Testis (tissue), 3 donors: Measurements from ENCODE around the gene PTPRN2. TPM values are rescaled to one million over a fixed set of nuclear protein-coding genes. Genes with fewer than 3 reads are reported as not detected.

Experiments
- DNase-seq: peaks from one replicate; pipeline ENCODE4 v3.0.0-alpha.2; 2019
- H3K27ac ChIP-seq, 2 donors: fragments of 200-600 bp; sonication (generic); one replicate each; pipeline ENCODE4 v1.5.1; 2019
- H3K27me3 ChIP-seq: fragments of 200-600 bp; sonication (generic); one replicate; pipeline ENCODE4 v1.5.1; 2019
- H3K36me3 ChIP-seq: fragments of 200-600 bp; sonication (generic); one replicate; pipeline ENCODE4 v1.5.1; 2017; ENCODE audit warnings: low read depth; ENCODE audit errors: missing control alignments
- H3K4me1 ChIP-seq: fragments of 200-600 bp; sonication (generic); one replicate; pipeline ENCODE4 v1.5.1; 2019
- H3K4me3 ChIP-seq, 2 donors: fragments of 200-600 bp; sonication (generic); one replicate each; pipeline ENCODE4 v1.5.1; 2017 to 2019
- H3K9me3 ChIP-seq: fragments of 200-600 bp; sonication (generic); one replicate; pipeline ENCODE4 v1.5.1; 2017
- POLR2A ChIP-seq: fragments of 450-650 bp; IDR thresholded peaks from one replicate; pipeline ENCODE4 v1.6.1; 2017; ENCODE audit warnings: antibody characterized with exemption, mild to moderate bottlenecking, moderate library complexity
- WGBS, 2 donors: methylation state at CpG; one replicate each; pipeline ENCODE4 v1.1.5; 2018; 5-methylcytosine and 5-hydroxymethylcytosine counted together
- intact Hi-C: fragments of 100-400 bp; cut with DNase I; formaldehyde crosslinking; loops from one replicate; pipeline ENCODE4 v1.15.1; 2023; ENCODE audit warnings: low total_unique reads
- polyA plus RNA-seq: library from polyadenylated mRNA; stranded (reverse); fragments of 350-450 nt; fragmentation: Illumina TruSeq; extraction: RNeasy Lipid Tissue Mini Kit (QIAGEN cat#74804); gene quantifications from one replicate; pipeline ENCODE4 v1.2.3, GENCODE V29; 2014; ENCODE audit warnings: low read depth, low replicate concordance; ENCODE audit not compliant: insufficient read depth
- total RNA-seq, 2 donors: library from RNA; depleted of rRNA; stranded (reverse); fragments of >200 nt; gene quantifications; one replicate each; pipeline ENCODE4 v1.2.3, GENCODE V29; 2016
- TF ChIP-seq, protein P1 (sequence below), 3 experiments: fragments of 450-650 bp in 2 of 3; fragments of 200-600 bp in 1 of 3; sonication (generic) in 1 of 3; IDR thresholded peaks; one replicate each; pipeline ENCODE4 v1.5.1; 2016 to 2019; ENCODE audit warnings: antibody characterized with exemption in 3 of 3, mild to moderate bottlenecking in 2 of 3, moderate library complexity in 1 of 3

PTPRN2 gene
- total and polyA plus RNA-seq, 3 donors from 2014 or later = 9.3 to 10.8 (median 9.8) TPM

DNA sequence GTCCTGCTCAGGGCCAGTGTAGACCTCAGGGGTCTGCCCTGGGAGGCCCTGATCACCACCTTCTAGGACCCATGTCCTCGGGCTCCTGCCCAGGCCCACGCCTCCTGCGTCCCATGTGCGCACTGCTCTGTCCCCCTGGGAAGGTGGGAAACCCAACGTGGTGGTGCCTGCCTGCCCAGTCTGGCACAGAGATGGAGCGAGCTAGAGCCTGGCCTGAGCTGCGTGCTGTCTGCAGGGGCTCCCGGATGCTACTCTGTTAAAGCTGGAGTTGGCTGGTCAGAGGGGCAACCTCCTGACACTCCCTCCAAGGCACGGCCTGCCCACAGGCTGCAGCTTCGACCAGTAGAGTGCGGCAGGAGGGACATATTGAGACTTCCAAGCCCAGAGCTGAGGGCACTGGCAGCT is 1079.1 kb downstream of the PTPRN2 start:
- Histone ChIP-seq H3K4me3 (no peak overlapping the region), H3K9me3 (no peaks in the 10 kb centered on the region), H3K27ac (no peak overlapping the region), H3K36me3 (no peaks in the 10 kb centered on the region), H3K4me1 (no peaks in the 10 kb centered on the region), H3K27me3 (no peaks in the 10 kb centered on the region)
- intact Hi-C loops = no loop called here
- WGBS, 2 donors = 79 to 87% methylated on average over 2 to 11 of the region's 11 CpGs
- TF ChIP-seq, protein P1, sequence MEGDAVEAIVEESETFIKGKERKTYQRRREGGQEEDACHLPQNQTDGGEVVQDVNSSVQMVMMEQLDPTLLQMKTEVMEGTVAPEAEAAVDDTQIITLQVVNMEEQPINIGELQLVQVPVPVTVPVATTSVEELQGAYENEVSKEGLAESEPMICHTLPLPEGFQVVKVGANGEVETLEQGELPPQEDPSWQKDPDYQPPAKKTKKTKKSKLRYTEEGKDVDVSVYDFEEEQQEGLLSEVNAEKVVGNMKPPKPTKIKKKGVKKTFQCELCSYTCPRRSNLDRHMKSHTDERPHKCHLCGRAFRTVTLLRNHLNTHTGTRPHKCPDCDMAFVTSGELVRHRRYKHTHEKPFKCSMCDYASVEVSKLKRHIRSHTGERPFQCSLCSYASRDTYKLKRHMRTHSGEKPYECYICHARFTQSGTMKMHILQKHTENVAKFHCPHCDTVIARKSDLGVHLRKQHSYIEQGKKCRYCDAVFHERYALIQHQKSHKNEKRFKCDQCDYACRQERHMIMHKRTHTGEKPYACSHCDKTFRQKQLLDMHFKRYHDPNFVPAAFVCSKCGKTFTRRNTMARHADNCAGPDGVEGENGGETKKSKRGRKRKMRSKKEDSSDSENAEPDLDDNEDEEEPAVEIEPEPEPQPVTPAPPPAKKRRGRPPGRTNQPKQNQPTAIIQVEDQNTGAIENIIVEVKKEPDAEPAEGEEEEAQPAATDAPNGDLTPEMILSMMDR (IDR thresholded peaks at IDR 0.05) = no peak
- TF ChIP-seq POLR2A = no peak
- peak; percentile 0 for DNase-seq

GRCh38 chr7:157507987-157508386 is 1079.6 kb downstream of the PTPRN2 start:
- peak; percentile 2 for DNase-seq
- intact Hi-C loops = no loop called here

GRCh38 chr7:157506268-157506667 is 1081.4 kb downstream of the PTPRN2 start:
- H3K9me3 ChIP-seq = no peaks in the 10 kb centered on the region
- H3K27me3 ChIP-seq = no peaks in the 10 kb centered on the region
- H3K27ac ChIP-seq = no peak overlapping the region
- TF ChIP-seq, protein P1 (IDR thresholded peaks at IDR 0.05) = no peak
- no peak for TF ChIP-seq POLR2A
- intact Hi-C loops = no loop called here
- no peaks in the 10 kb centered on the region for H3K36me3 ChIP-seq
- WGBS, 2 donors = 85 to 98% methylated on average over 5 to 6 of the region's 6 CpGs
- no peaks in the 10 kb centered on the region for H3K4me1 ChIP-seq
- H3K4me3 ChIP-seq = no peak overlapping the region
- peak; percentile 4 for DNase-seq

More at GRCh38 chr7:157507987-157508386, 1079.6 kb downstream of the PTPRN2 start:
- Histone ChIP-seq H3K4me3 (no peak overlapping the region), H3K27ac (no peak overlapping the region), H3K9me3 (no peaks in the 10 kb centered on the region), H3K36me3 (no peaks in the 10 kb centered on the region), H3K4me1 (no peaks in the 10 kb centered on the region), H3K27me3 (no peaks in the 10 kb centered on the region)
- no peak for TF ChIP-seq POLR2A
- TF ChIP-seq, protein P1 (IDR thresholded peaks at IDR 0.05) = no peak
- 67 to 83% methylated on average over 3 to 5 of the region's 5 CpGs for WGBS, 2 donors

- intact Hi-C loops = no loop called here
- 88 to 89% methylated on average over 1 of the region's 1 CpG for WGBS, 2 donors
- Histone ChIP-seq H3K36me3 (no peaks in the 10 kb centered on the region), H3K4me1 (no peaks in the 10 kb centered on the region), H3K27me3 (no peaks in the 10 kb centered on the region), H3K27ac (no peak overlapping the region), H3K9me3 (no peaks in the 10 kb centered on the region), H3K4me3 (no peak overlapping the region)
- no peak for TF ChIP-seq POLR2A
- TF ChIP-seq, protein P1 (IDR thresholded peaks at IDR 0.05) = no peak
- no peak for DNase-seq
These were observed 1082.0 kb downstream of the PTPRN2 start for GRCh38 chr7:157505646-157506045.

GRCh38 chr7:157503229-157503628 is 1084.4 kb downstream of the PTPRN2 start:
- Histone ChIP-seq H3K4me3 (no peak overlapping the region), H3K9me3 (no peaks in the 10 kb centered on the region), H3K27me3 (no peaks in the 10 kb centered on the region), H3K36me3 (no peaks in the 10 kb centered on the region), H3K27ac (no peak overlapping the region), H3K4me1 (no peaks in the 10 kb centered on the region)
- DNase-seq = no peak
- no peak for TF ChIP-seq POLR2A
- TF ChIP-seq, protein P1 (IDR thresholded peaks at IDR 0.05) = no peak
- intact Hi-C loops = no loop called here
- 78 to 88% methylated on average over 4 of the region's 4 CpGs for WGBS, 2 donors
